ENCODE results near the gene PHKG2.

The PHKG2 gene

DNA sequence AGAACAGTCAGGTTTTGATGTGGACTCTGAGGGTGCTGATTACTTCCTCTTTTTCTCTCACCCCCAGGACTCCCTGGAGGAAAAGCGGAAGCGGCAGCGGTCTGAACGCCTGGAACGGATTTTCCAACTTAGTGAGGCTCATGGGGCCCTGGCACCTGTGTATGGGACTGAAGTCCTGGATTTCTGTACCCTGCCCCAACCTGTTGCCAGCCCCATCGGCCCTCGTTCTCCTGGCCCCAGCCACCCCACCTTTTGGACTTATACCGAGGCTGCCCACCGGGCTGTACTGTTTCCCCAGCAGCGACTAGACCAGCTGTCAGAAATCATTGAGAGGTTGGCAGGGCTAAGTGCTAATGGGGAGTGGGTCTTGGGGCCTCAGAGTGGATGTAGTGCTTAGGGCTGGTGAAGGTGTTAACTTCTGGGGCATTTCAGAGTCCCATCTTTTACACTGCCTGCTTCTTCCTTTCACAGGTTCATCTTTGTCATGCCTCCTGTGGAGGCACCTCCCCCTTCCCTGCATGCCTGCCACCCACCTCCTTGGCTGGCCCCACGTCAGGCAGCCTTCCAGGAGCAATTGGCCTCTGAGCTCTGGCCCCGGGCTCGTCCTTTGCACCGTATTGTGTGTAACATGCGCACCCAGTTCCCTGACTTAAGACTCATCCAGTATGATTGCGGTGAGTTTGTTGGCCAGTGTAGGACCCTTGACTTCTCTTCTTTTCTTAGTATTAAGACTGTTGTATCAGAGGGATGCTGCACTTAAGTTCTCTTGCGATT, 19.1 kb upstream of the PHKG2 start:
- DNase-seq: no peak

DNA sequence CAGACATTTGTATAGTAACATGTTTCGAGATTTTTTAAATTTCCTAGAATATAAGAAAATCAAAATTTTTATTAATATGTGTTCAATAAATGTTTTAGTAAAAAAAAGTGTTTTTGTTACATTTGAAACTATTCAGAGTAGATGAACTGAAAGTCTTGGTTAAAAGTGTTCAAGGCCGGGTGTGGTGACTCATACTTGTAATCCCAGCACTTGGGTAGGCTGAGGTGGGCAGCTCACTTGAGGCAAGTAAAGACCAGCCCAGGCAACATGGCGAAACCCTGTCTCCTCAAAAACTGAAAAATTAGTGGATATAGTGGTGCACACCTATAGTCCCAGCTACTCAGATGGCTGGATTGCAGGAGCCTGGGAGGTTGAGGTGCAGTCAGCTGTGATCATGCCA, 16.8 kb upstream of the PHKG2 start:
- no peak for DNase-seq

DNA sequence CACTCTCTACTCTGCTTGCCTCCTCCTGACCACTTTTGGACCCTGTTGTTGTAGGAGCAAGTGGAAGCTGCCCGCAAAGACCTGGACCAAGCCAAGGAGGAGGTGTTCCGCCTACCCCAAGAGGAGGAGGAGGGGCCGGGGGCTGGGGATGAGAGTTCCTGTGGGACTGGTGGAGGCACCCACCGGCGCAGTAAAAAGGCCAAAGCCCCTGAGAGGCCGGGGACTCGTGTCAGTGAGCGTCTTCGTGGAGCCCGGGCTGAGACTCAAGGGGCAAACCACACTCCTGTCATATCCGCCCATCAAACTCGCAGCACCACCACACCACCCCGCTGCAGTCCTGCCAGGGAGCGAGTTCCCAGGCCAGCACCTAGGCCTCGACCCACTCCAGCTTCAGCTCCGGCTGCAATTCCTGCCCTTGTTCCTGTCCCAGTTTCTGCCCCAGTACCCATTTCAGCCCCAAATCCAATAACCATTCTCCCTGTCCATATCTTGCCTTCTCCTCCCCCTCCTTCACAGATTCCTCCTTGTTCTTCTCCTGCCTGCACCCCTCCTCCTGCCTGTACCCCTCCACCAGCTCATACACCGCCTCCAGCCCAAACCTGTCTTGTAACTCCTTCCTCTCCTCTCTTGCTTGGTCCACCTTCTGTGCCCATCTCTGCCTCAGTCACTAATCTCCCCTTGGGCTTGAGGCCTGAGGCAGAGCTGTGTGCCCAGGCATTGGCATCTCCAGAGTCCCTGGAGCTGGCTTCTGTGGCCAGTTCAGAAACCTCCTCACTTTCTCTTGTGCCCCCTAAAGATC, 11.0 kb upstream of the PHKG2 start:
- no peak for DNase-seq

DNA sequence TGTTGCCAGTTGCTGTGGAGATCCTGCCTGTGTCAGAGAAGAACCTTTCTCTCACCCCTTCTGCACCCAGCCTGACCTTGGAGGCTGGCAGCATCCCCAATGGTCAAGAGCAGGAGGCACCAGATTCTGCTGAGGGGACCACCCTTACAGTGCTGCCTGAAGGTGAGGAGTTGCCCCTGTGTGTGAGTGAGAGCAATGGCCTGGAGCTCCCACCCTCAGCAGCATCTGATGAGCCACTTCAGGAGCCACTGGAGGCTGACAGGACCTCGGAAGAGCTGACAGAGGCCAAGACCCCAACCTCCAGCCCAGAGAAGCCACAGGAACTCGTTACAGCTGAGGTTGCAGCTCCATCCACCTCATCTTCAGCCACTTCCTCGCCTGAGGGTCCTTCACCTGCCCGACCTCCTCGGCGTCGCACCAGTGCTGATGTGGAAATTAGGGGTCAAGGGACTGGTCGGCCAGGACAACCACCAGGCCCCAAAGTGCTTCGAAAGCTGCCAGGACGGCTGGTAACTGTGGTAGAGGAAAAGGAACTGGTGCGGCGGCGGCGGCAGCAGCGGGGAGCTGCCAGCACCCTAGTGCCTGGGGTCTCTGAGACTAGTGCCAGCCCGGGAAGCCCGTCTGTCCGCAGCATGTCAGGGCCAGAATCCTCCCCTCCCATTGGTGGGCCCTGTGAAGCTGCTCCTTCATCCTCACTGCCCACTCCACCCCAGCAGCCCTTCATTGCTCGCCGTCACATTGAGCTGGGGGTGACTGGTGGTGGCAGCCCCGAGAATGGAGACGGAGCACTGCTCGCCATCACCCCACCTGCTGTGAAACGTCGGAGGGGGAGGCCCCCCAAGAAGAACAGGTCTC, 10.2 kb upstream of the PHKG2 start:
- DNase-seq: no peak

DNA sequence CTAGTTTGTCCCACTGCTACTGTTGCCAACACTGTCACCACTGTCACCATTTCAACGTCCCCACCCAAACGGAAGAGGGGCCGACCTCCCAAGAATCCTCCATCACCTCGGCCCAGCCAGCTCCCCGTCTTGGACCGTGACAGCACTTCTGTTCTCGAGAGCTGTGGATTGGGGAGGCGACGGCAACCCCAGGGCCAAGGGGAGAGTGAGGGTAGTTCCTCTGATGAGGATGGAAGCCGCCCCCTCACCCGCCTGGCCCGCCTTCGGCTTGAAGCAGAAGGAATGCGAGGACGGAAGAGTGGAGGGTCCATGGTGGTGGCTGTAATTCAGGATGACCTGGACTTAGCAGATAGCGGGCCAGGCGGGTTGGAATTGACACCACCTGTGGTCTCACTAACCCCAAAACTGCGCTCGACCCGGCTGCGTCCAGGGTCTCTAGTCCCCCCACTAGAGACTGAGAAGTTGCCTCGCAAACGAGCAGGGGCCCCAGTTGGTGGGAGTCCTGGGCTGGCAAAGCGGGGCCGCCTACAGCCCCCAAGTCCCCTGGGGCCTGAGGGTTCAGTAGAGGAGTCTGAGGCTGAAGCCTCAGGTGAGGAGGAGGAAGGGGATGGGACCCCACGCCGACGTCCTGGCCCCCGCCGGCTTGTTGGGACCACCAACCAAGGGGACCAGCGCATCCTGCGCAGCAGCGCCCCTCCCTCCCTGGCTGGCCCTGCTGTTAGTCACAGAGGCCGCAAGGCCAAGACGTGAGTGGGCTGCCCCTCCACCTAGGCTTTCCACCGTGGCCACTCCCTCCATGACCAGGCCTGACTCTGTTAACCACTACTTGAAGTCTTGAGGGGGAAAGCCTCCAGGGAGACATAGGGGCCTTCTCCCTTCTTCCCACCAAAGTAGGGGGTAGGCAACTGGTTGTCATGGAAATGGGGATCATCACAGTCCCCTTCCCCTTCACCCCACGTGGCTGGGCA, 9.0 kb upstream of the PHKG2 start:
- no peak for DNase-seq

DNA sequence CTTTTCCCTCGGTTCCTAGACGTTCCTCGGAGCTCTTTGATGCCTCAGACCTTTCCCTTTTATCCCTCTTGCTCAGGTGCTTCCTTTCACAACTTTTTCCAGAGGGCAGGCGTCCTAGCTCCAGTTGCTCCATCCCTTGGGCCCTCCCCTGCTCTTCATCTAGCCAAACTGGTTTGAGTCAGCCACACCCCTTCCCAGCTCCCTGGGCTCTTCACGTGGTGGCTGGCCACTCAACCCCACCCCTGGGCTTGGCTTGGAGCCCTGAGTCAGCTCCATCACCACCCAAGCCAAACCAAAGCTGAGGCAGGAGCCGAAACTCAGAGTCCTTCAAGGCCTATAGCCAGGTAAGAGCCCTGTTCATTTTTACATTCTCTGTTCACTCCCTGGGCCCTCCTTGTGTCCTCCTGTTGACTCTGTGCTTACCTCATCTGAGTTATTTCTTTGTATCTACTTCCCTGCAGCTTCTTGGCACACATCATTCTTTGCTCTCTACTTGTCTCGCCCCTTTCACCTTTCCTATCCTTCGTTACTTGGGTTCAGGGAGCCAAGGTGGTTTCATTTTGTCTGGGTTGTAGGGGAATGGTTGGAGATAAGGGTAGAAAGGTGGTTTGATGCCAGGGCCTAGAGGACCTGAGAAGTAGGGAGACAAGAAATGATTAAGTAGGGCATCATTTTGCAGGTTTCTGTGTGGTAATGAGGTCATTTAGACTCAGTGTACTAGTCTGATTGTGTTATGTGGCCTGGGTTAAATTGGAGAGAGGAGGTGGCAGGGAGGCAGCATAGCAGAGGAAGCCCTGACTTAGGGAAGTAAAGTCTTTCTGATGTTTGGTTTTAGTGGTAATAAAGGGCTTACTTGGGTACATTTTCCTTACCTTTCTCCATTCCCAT, 7.6 kb upstream of the PHKG2 start:
- DNase-seq: no peak

DNA sequence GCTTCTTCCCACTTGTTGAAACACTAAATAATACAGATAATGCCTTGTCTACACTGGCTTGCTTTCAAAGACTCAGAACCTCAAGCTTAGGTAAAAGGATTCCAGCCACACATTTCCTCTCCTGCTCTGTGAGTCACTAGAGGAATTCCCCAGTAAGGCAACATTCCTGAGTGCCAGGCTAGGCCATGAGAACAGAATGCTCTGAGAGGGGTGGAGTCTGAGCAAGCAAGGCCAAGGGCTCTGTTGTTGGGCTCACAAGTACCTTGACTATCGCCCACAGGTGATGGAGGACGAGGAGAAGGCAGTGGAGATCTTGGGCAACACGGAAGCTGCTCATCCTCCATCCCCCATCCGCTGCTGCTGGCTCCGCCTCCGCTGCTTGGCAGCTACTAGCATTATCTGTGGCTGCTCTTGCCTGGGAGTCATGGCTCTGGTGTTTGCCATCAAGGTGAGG, 6.7 kb upstream of the PHKG2 start:
- DNase-seq: no peak

DNA sequence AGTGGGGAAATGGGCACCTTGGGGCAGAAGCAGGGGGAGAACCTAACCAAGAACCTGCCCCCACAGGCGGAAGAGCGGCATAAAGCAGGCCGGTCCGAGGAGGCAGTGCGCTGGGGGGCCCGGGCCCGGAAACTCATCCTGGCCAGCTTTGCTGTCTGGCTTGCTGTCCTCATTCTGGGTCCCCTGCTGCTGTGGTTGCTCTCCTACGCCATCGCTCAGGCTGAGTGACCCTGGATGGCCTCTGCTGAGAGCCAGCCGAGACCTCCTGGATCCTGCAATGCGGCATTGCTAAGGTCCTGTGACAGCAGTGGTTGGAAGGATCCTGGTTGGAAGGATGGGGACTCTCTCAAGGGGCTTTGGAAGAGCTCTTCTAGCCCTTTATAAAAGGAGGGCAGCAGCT, 4.5 kb upstream of the PHKG2 start:
- DNase-seq: no peak

DNA sequence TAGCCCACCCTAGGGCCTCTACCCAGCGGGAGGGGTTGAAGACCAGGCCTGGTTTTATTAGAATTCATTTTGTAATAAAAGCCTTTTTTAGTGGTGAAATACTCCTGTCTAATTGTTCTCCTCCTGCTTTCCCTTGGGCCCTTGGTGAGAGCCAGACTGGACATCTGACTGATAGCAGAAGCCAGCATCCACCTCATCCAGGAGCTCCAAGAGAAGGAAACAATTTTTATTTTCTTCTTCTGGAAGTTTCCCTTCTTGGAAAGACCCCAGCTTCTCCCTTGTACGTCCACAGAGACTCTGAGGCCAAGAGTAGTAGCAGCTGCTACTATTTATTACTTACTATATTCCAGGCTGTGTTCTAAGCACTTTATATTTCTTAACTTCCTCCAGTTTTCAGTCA, 4.0 kb upstream of the PHKG2 start:
- DNase-seq: no peak

DNA sequence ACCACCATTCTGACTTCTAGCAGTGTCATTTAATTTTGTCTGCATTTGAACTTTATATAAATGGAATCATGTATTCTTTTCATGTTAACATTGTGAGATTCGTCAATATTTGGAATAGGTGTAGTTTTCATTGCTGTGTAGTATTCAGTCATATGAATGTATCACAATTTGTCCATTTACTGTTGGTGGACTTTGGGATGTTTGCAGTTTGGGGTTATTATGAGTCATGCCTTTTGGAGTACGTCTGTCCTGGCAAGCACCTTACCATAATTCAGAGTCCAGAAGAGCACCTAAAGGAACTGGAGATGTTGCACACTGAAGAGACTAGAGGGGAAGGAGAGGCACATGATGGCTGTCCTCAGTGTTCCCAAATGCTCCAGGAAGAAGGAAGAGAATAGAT, 3.1 kb upstream of the PHKG2 start:
- no peak for DNase-seq

DNA sequence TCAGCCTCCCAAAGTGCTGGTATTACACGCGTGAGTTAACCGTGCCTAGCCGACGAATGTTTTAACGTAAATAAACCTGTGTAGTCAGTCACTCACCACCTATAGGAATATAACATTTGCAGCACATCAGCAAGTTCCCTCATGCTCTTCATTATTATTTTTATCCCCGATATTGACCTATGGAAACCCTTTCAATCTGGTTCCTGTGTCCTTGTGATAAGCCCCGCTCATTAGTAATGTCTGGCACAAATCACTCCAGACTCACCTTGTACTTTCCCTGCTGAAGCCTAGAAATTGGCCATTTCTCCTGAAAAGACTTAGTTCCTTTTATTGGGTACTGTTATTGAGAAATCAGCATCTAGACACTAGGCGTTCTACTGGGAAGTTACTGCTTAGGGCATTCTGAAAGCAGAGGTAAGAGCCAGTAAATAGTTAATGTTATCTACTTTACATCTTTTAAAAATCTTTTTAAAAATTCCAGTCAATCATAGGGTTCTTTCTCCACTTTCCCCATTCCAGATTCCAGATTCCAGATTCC, 1.5 kb upstream of the PHKG2 start:
- DNase-seq: no peak

DNA sequence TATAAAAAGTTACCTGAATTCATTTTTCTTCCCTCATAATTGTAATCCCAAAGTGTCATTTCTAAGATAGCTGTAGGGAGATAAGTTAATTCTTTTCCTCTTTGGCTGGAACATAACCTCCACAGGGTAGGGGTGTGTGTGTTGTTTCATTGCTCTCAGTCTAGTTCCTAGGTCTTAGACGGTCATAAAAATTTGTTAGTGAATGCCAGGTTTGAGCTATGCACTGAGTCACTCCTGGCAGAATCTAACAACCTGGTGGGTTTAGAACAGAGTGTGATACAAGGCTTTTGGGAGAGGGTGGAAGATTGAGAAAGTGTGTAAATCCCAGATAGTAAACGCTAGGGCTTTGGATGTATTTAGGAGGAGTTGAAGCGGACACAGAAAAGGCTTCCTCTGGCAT, 894 bp upstream of the PHKG2 start:
- DNase-seq: no peak

DNA sequence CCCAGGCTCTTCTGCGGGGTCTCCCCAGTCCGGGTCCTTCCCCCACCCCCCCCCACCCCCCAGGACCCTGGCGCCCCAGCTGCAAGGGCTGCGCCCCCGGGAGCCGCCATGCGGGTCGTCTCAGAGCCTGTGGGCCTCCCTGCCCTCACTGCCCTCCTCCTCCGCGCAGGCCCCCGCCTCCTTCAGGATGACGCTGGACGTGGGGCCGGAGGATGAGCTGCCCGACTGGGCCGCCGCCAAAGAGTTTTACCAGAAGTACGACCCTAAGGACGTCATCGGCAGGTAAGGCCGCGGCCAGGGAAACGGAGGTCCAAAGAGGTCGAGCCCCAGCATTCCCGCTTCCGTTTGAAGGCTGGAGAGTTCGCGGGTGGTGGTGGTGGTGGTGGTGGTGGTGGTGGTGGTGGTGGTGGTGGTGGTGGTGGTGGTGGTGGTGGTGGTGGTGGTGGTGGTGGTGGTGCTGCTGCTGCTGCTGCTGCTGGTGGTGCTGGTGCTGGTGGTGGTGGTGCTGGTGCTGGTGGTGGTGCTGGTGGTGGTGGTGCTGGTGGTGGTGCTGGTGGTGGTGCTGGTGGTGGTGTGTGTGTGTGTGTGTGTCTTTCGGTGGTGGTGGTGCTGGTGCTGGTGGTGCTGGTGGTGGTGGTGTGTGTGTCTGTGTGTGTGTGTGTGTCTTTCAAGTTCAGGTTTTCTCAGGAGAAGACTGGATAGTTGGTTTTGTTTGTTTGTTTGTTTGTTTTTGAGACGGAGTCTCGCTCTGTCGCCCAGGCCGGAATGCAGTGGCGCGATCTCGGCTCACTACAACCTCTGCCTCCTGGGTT, 615 bp downstream of the PHKG2 start:
- DNase-seq: no peak

DNA sequence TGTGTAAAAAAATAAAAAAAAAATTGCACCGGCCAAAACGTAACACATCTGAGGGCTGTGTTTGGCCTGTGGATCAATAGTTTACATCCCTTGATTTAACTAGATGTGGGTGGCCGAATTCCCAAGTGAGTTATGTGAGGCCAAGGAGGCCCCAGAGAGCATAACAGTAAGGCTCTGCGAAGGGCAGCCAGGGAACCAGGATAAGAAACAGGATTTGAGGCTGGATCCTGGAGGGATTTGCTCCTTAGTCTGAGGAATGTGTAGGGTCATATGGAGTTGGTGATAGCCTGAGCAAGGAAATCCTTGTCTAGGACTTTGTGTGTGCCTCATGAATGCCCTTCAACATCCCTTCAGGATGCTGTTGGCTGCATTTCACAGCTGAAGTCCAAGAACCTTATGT, 2.0 kb downstream of the PHKG2 start:
- DNase-seq: no peak

DNA sequence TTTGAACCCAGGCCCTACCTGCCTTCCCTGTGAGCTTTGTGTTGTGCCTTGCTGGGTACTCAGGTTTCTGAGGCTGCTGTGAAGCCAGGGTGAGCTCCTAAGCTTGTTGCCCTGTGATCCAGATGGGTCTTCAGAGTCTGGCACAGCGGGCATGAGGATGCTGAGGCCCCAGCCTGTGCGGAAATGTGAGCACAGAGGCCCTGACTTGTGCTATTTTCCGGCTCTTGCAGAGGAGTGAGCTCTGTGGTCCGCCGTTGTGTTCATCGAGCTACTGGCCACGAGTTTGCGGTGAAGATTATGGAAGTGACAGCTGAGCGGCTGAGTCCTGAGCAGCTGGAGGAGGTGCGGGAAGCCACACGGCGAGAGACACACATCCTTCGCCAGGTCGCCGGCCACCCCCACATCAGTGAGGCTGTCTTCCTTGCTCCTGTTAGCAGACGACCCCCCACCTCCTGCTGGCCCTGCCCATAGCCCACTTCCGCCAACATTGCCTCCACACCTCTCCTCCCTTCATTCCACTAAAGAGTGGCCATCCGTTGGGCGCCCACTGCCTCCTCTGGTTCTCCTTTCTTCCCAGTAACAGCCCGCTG, 2.7 kb downstream of the PHKG2 start:
- no peak for DNase-seq

DNA sequence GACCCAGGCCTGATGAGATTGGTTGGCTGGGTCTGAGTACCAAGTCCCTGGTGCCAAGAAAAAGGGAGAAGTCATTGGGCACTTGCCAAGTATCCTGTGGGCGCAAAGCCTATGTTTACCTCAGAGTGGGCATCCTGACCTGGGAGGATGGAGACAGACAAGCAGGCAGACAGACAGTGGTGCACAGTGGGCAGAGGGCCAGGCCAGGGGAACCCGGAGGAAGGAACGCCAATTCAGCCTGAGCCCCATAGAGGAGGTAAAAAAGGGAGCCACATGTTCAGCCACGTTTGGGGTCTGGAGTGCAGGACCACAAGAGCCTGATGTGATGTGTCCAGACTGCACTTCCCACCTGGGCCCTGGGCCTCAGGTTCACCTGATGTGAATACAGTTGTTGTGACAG, 5.4 kb downstream of the PHKG2 start:
- no peak for DNase-seq

DNA sequence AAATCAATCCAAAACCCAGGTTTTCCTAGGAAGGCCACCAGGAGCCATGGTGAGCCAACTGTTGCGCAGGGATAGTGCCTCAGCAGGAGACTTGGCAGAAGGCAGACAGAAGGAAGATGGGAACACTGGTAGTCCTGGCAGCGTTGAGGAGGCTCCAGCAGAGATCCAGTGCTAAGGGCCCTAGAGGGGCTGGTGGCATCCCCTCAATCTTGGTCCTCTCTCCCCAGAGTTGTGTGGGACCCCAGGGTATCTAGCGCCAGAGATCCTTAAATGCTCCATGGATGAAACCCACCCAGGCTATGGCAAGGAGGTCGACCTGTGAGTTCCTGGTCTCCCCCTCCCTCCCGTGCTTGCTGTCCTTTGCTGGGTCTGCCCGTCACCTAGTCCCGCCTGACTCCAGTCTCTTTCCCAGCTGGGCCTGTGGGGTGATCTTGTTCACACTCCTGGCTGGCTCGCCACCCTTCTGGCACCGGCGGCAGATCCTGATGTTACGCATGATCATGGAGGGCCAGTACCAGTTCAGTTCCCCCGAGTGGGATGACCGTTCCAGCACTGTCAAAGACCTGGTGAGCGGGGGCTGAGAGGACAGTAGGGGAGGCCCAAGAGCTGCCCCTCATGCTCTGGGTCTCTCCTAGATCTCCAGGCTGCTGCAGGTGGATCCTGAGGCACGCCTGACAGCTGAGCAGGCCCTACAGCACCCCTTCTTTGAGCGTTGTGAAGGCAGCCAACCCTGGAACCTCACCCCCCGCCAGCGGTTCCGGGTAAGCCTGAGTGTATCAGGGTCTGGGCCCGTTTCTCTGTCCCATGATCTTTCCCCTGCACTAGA, 7.9 kb downstream of the PHKG2 start:
- no peak for DNase-seq

DNA sequence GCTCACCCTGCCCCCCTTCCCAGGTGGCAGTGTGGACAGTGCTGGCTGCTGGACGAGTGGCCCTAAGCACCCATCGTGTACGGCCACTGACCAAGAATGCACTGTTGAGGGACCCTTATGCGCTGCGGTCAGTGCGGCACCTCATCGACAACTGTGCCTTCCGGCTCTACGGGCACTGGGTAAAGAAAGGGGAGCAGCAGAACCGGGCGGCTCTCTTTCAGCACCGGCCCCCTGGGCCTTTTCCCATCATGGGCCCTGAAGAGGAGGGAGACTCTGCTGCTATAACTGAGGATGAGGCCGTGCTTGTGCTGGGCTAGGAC, 8.5 kb downstream of the PHKG2 start:
- no peak for DNase-seq

DNA sequence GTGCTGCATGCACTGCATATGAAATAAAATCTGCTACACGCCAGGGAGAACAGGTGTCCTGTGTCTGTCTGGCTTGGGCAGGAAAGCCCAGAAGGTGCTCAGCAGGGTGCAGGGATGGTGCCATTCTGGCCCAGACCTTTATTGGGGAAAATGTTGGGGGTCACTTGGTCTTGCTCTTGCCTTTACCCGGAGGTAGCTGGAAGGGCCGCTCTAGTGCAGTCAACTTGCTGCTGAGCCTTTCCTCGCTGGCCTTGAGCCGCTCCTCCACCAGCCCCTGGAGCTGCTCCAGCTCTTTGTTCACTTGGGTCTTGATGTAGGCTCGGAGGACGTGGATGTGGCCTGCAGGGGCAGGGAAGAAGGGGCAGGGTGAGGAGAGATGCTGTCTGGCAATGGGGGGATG, 9.1 kb downstream of the PHKG2 start:
- no peak for DNase-seq
